Panc1 (cell line): ENCODE data around the gene ABAT. TPM values are rescaled to one million over a fixed set of nuclear protein-coding genes. Genes with fewer than 3 reads are reported as not detected.

Experiments
- ATAC-seq: fragments of 200-7000 bp; cut with Tn5 transposase; 2 replicates; pipeline ENCODE4 v1.9.1; 2020; ENCODE audit warnings: mild to moderate bottlenecking, moderate library complexity
- BruUV-seq: library from RNA; stranded (reverse); fragments of 400-500 nt; replicated peaks from 2 replicates; lab custom pipeline; 2021; lab: Mats Ljungman, UMichigan
- CTCF ChIA-PET: fragments of 300-600 bp; sonication (Branson Sonifier 250); formaldehyde crosslinking; loops from one replicate; lab custom pipeline; 2022; ENCODE audit warnings: antibody characterized with exemption; lab: Charles Lee
- POLR2A ChIA-PET: fragments of 300-600 bp; sonication (Branson Sonifier 250); formaldehyde crosslinking; loops from one replicate; lab custom pipeline; 2022; ENCODE audit warnings: antibody characterized with exemption; lab: Charles Lee
- DNase-seq: peaks from one replicate; pipeline ENCODE4 v3.0.0-alpha.2; 2010; ENCODE audit warnings: low read depth, low spot score
- H3K27ac ChIP-seq: 2 replicates; pipeline ENCODE4 v1.5.1; 2011; ENCODE audit warnings: mild to moderate bottlenecking, low read length, inconsistent platforms
- H3K27me3 ChIP-seq: fragments of 200-500 bp; sonication (Bioruptor generic); 2 replicates; pipeline ENCODE4 v1.6.0; 2014; ENCODE audit warnings: low read length, inconsistent platforms; ENCODE audit not compliant: control insufficient read depth, insufficient read depth
- H3K36me3 ChIP-seq: fragments of 200-500 bp; sonication (Bioruptor generic); 2 replicates; pipeline ENCODE4 v1.5.1; 2014; ENCODE audit warnings: inconsistent platforms, mild to moderate bottlenecking, low read length, moderate library complexity; ENCODE audit not compliant: control insufficient read depth, insufficient read depth
- H3K4me1 ChIP-seq: 2 replicates; pipeline ENCODE4 v1.5.1; 2011; ENCODE audit warnings: inconsistent platforms, mild to moderate bottlenecking, low read length, moderate library complexity; ENCODE audit not compliant: control insufficient read depth, insufficient read depth
- H3K4me3 ChIP-seq, 2 experiments: 2 replicates each; pipeline ENCODE4 v1.5.1; 2011 to 2012; ENCODE audit warnings: low read depth in 2 of 2, low read length in 2 of 2, mild to moderate bottlenecking in 2 of 2, inconsistent platforms in 1 of 2, moderate library complexity in 1 of 2
- H3K9me3 ChIP-seq: fragments of 200-500 bp; sonication (Bioruptor generic); 2 replicates; pipeline ENCODE4 v1.5.1; 2014; ENCODE audit warnings: low read depth, mild to moderate bottlenecking, inconsistent platforms, low read length, moderate library complexity; ENCODE audit not compliant: control insufficient read depth, insufficient read depth
- CTCF ChIP-seq: fragments of 450-650 bp; IDR thresholded peaks from 2 replicates; pipeline ENCODE4 v1.5.1; 2017; ENCODE audit warnings: mild to moderate bottlenecking
- POLR2AphosphoS5 ChIP-seq: IDR thresholded peaks from 2 replicates; pipeline ENCODE4 v1.6.1; 2012; ENCODE audit warnings: mild to moderate bottlenecking, low read depth, low read length, moderate library complexity
- SIN3A ChIP-seq: IDR thresholded peaks from 2 replicates; pipeline ENCODE4 v1.6.1; 2012; ENCODE audit warnings: low read depth, mild to moderate bottlenecking, low read length, moderate library complexity, borderline replicate concordance; ENCODE audit not compliant: insufficient read depth
- TCF7L2 ChIP-seq: IDR thresholded peaks from 2 replicates; pipeline ENCODE4 v1.6.1; 2011; ENCODE audit warnings: mild to moderate bottlenecking, low read depth, low read length, inconsistent platforms
- in situ Hi-C: cut with HindIII; loops from 2 replicates; pipeline ENCODE4 v1.10.0; 2016; ENCODE audit warnings: low sequenced_read_pairs, low pct_unique_long_range_greater_than_20kb
- intact Hi-C: fragments of 100-400 bp; cut with micrococcal nuclease; formaldehyde crosslinking; loops from one replicate; pipeline ENCODE4 v1.10.0; 2022; ENCODE audit not compliant: unreplicated experiment
- total RNA-seq: library from RNA; stranded (reverse); gene quantifications from one replicate; pipeline ENCODE4 v1.2.1, GENCODE V29; 2021; ENCODE audit not compliant: unreplicated experiment
- TF ChIP-seq, protein P1 (sequence below), 2 experiments: IDR thresholded peaks; 2 replicates each; pipeline ENCODE4 v1.6.1; 2011 to 2012; ENCODE audit warnings: low read depth in 2 of 2, control low read depth in 1 of 2, low read length in 1 of 2, mild to moderate bottlenecking in 1 of 2, moderate library complexity in 1 of 2; ENCODE audit not compliant: insufficient read depth in 1 of 2

The ABAT gene
- total RNA-seq, 1 experiment from 2014 or later: 0.77 TPM

GRCh38 chr16:8632675-8633182 is 41.7 kb upstream of the ABAT start:
- Histone ChIP-seq H3K36me3 (peaks cover 5% of the 10 kb centered on the region), H3K27me3 (no peaks in the 10 kb centered on the region), H3K4me1 (no peaks in the 10 kb centered on the region), H3K9me3 (no peaks in the 10 kb centered on the region), H3K4me3 (no peak overlapping the region), H3K27ac (no peak overlapping the region)
- DNase-seq (no peak), ATAC-seq (no peak)
- intact Hi-C loops: no loop called here
- CTCF ChIA-PET: no interaction called here
- no peak for TF ChIP-seq SIN3A
- TF ChIP-seq, protein P1, sequence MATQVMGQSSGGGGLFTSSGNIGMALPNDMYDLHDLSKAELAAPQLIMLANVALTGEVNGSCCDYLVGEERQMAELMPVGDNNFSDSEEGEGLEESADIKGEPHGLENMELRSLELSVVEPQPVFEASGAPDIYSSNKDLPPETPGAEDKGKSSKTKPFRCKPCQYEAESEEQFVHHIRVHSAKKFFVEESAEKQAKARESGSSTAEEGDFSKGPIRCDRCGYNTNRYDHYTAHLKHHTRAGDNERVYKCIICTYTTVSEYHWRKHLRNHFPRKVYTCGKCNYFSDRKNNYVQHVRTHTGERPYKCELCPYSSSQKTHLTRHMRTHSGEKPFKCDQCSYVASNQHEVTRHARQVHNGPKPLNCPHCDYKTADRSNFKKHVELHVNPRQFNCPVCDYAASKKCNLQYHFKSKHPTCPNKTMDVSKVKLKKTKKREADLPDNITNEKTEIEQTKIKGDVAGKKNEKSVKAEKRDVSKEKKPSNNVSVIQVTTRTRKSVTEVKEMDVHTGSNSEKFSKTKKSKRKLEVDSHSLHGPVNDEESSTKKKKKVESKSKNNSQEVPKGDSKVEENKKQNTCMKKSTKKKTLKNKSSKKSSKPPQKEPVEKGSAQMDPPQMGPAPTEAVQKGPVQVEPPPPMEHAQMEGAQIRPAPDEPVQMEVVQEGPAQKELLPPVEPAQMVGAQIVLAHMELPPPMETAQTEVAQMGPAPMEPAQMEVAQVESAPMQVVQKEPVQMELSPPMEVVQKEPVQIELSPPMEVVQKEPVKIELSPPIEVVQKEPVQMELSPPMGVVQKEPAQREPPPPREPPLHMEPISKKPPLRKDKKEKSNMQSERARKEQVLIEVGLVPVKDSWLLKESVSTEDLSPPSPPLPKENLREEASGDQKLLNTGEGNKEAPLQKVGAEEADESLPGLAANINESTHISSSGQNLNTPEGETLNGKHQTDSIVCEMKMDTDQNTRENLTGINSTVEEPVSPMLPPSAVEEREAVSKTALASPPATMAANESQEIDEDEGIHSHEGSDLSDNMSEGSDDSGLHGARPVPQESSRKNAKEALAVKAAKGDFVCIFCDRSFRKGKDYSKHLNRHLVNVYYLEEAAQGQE (IDR thresholded peaks at IDR 0.05; ENCODE audit: insufficient read depth in 1 of 2, low read depth in 2 of 2, low read length in 1 of 2): no peak
- TF ChIP-seq CTCF: no peak
- no peak for TF ChIP-seq POLR2AphosphoS5
- no peak for TF ChIP-seq TCF7L2
- POLR2A ChIA-PET: no interaction called here
- in situ Hi-C loops: no loop called here
- BruUV-seq: no TSS peak

GRCh38 chr16:8634991-8635736 is 39.3 kb upstream of the ABAT start:
- H3K27ac ChIP-seq: no peak overlapping the region
- ChIA-PET CTCF (no interaction called here), POLR2A (no interaction called here)
- peak; percentile 76 for ATAC-seq
- no peak for DNase-seq
- no peaks in the 10 kb centered on the region for H3K4me1 ChIP-seq
- intact Hi-C loops (no loop called here), in situ Hi-C loops (no loop called here)
- no peaks in the 10 kb centered on the region for H3K9me3 ChIP-seq
- TF ChIP-seq SIN3A (no peak), CTCF (peak; percentile 83)
- TF ChIP-seq, protein P1 (IDR thresholded peaks at IDR 0.05; ENCODE audit: insufficient read depth in 1 of 2, low read depth in 2 of 2, low read length in 1 of 2): no peak
- no peaks in the 10 kb centered on the region for H3K27me3 ChIP-seq
- H3K36me3 ChIP-seq: peaks cover 2% of the 10 kb centered on the region
- BruUV-seq: no TSS peak
- H3K4me3 ChIP-seq: no peak overlapping the region
